AG04449 (cell line): Measurements from ENCODE around the gene RP2.

Experiments used
- CTCF ChIA-PET: fragments of 350-600 bp; formaldehyde crosslinking; extraction: SDS; loops from one replicate; lab custom pipeline; 2021; ENCODE audit warnings: antibody characterized with exemption; lab: Yijun Ruan, JAX
- POLR2A ChIA-PET: fragments of 400-600, 350-600 bp; formaldehyde crosslinking; extraction: SDS; loops from one replicate; lab custom pipeline; 2020; ENCODE audit warnings: antibody characterized with exemption, inconsistent platforms; lab: Yijun Ruan, JAX
- DNase-seq: peaks from one replicate; pipeline ENCODE4 v3.0.0-alpha.2; 2010; ENCODE audit warnings: low read depth, low spot score
- H3K4me3 ChIP-seq: 2 replicates; pipeline ENCODE4 v1.5.1; 2011; ENCODE audit warnings: low read depth, mild to moderate bottlenecking, control low read depth, low read length
- CTCF ChIP-seq: IDR thresholded peaks from one replicate; pipeline ENCODE4 v1.5.1; 2011; ENCODE audit warnings: mild to moderate bottlenecking, moderate library complexity, low read length, control low read depth, inconsistent platforms; ENCODE audit not compliant: insufficient read depth; ENCODE audit errors: missing control alignments

Gene RP2

GRCh38 chrX:46850771-46851170 is 13.9 kb downstream of the RP2 start:
- no peak for TF ChIP-seq CTCF
- no peak for DNase-seq
- no peak overlapping the region for H3K4me3 ChIP-seq
- CTCF ChIA-PET = no interaction called here
- POLR2A ChIA-PET = no interaction called here

GRCh38 chrX:46856483-46856882 is 19.6 kb downstream of the RP2 start:
- TF ChIP-seq CTCF = no peak
- H3K4me3 ChIP-seq = no peak overlapping the region
- no peak for DNase-seq
- ChIA-PET CTCF (interaction anchor here (1.5 kb wide), 1 partner anchor 14 kb away, joined by 3 read pairs; no protein-coding TSS in a partner anchor), POLR2A (no interaction called here)

- H3K4me3 ChIP-seq = no peak overlapping the region
- CTCF ChIA-PET = no interaction called here
- TF ChIP-seq CTCF = no peak
- DNase-seq = no peak
- POLR2A ChIA-PET = no interaction called here
These were observed 23.7 kb downstream of the RP2 start for GRCh38 chrX:46860557-46860956.

GRCh38 chrX:46863072-46863471 is 26.2 kb downstream of the RP2 start:
- no peak overlapping the region for H3K4me3 ChIP-seq
- TF ChIP-seq CTCF = no peak
- DNase-seq = no peak
- CTCF ChIA-PET = no interaction called here
- POLR2A ChIA-PET = no interaction called here

- POLR2A ChIA-PET = no interaction called here
- no peak for DNase-seq
- no peak overlapping the region for H3K4me3 ChIP-seq
- CTCF ChIA-PET = no interaction called here
- TF ChIP-seq CTCF = no peak
These were observed 27.8 kb downstream of the RP2 start for GRCh38 chrX:46864606-46865005.

GRCh38 chrX:46865281-46865680 is 28.4 kb downstream of the RP2 start:
- TF ChIP-seq CTCF = no peak
- CTCF ChIA-PET = no interaction called here
- POLR2A ChIA-PET = no interaction called here
- H3K4me3 ChIP-seq = no peak overlapping the region
- DNase-seq = no peak
